ENCODE measurements around the gene HES7.

DNA sequence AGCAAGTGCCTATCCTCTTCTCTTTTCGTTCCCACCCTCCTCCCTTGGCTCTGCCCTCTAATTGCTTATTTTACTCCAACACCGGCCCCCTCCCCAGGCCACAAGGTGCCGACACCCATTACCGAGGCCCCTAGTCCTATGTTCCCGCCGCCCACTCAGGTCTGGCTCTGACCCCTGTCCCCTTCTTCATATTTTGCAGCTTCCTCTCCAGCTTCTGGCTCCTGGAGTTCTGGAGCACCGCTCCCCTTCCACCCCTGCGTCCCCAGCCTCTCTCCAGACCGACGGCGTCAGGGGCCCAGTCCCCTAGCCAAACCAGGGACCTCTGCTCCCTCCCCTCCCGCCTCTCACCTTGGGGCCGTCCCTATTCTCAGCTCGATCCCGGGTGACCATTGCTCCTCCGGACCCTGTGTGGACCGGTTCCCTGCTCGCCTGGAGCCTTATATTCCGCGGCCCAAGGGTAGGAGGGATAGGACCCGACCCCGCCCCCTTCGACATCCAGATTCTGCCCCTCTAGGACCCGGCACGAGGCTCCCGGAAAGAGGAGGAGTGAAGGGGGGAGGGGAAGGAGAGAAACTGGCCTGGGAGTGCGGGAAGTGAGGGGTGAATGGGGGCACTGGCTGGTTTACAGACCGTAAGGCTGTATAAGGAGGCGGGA lies at the start of gene HES7:
- TF ChIP-seq, protein P1, sequence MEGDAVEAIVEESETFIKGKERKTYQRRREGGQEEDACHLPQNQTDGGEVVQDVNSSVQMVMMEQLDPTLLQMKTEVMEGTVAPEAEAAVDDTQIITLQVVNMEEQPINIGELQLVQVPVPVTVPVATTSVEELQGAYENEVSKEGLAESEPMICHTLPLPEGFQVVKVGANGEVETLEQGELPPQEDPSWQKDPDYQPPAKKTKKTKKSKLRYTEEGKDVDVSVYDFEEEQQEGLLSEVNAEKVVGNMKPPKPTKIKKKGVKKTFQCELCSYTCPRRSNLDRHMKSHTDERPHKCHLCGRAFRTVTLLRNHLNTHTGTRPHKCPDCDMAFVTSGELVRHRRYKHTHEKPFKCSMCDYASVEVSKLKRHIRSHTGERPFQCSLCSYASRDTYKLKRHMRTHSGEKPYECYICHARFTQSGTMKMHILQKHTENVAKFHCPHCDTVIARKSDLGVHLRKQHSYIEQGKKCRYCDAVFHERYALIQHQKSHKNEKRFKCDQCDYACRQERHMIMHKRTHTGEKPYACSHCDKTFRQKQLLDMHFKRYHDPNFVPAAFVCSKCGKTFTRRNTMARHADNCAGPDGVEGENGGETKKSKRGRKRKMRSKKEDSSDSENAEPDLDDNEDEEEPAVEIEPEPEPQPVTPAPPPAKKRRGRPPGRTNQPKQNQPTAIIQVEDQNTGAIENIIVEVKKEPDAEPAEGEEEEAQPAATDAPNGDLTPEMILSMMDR (IDR thresholded peaks at IDR 0.05) = no peak
- TF ChIP-seq POLR2A (IDR thresholded peaks at IDR 0.05) = no peak
